Endothelial cell of umbilical vein (primary cell): ENCODE measurements around the gene MICAL3. TPM values are rescaled to one million over a fixed set of nuclear protein-coding genes. Genes with fewer than 3 reads are reported as not detected.

ENCODE experiments used
- BruUV-seq: library from RNA; stranded (reverse); fragments of 400-500 nt; replicated peaks from 2 replicates; lab custom pipeline; 2021; lab: Mats Ljungman, UMichigan
- CTCF ChIA-PET: fragments of 300-600, 350-600 bp; sonication (Branson Sonifier 250); formaldehyde crosslinking; loops from one replicate; lab custom pipeline; 2021; ENCODE audit warnings: antibody characterized with exemption, inconsistent platforms; lab: Charles Lee
- POLR2A ChIA-PET: fragments of 300-600, 350-600 bp; sonication (Branson Sonifier 250); formaldehyde crosslinking; loops from one replicate; lab custom pipeline; 2021; ENCODE audit warnings: antibody characterized with exemption, inconsistent platforms; lab: Charles Lee
- DNase-seq: peaks from one replicate; pipeline ENCODE4 v3.0.0-alpha.2; 2011; ENCODE audit warnings: low read depth, low spot score
- FAIRE-seq: peaks from 2 replicates; lab custom pipeline; 2011; peaks lifted over from hg19 to GRCh38; lab: Jason Lieb, UNC
- H2AFZ ChIP-seq: 2 replicates; pipeline ENCODE4 v1.6.0; 2012; ENCODE audit warnings: low read depth, low read length, control low read depth, inconsistent platforms
- H3K27ac ChIP-seq: 2 replicates; pipeline ENCODE4 v1.5.1; 2011; ENCODE audit warnings: low read depth, mild to moderate bottlenecking, control low read depth, low read length, moderate library complexity; ENCODE audit not compliant: insufficient read depth
- H3K27me3 ChIP-seq, 2 experiments: 2 replicates each; pipeline versions ENCODE4 v1.6.0 to v1.6.1; 2011; ENCODE audit warnings: low read length in 2 of 2, mixed read lengths in 1 of 2; ENCODE audit not compliant: control insufficient read depth in 2 of 2, insufficient read depth in 2 of 2
- H3K36me3 ChIP-seq, 2 experiments: 2 replicates in 1 of 2; 3 replicates in 1 of 2; pipeline ENCODE4 v1.5.1; 2011; ENCODE audit warnings: low read length in 2 of 2, mild to moderate bottlenecking in 1 of 2, moderate library complexity in 1 of 2; ENCODE audit not compliant: control insufficient read depth in 2 of 2, insufficient read depth in 2 of 2; ENCODE audit errors: extremely low read depth in 1 of 2
- H3K4me1 ChIP-seq: 3 replicates; pipeline ENCODE4 v1.5.1; 2011; ENCODE audit warnings: mild to moderate bottlenecking, low read length; ENCODE audit not compliant: control insufficient read depth, insufficient read depth; ENCODE audit errors: extremely low read depth
- H3K4me2 ChIP-seq: 2 replicates; pipeline ENCODE4 v1.6.1; 2011; ENCODE audit warnings: low read length, control low read depth, mixed read lengths; ENCODE audit not compliant: insufficient read depth
- H3K4me3 ChIP-seq, 3 experiments: fragments of 200-600 bp in 1 of 3; sonication (generic), shearing (Covaris generic) in 1 of 3; replicated peaks in 1 of 3; 2 replicates each; pipeline ENCODE4 v1.5.1; 2011 to 2016; ENCODE audit warnings: control low read depth in 3 of 3, low read length in 3 of 3, mild to moderate bottlenecking in 2 of 3, inconsistent platforms in 1 of 3, low read depth in 1 of 3, moderate library complexity in 1 of 3; ENCODE audit not compliant: insufficient read depth in 1 of 3
- H3K79me2 ChIP-seq: 2 replicates; pipeline ENCODE4 v1.6.0; 2012; ENCODE audit warnings: low read length, inconsistent platforms; ENCODE audit not compliant: control insufficient read depth, insufficient read depth
- H3K9ac ChIP-seq: replicated peaks from 2 replicates; pipeline ENCODE3; 2011; ENCODE audit warnings: low read length, control low read depth; ENCODE audit not compliant: insufficient read depth; ENCODE audit errors: extremely low read depth
- H3K9me1 ChIP-seq: replicated peaks from 3 replicates; pipeline ENCODE4 v1.6.0; 2011; ENCODE audit warnings: mild to moderate bottlenecking, low read length; ENCODE audit not compliant: control insufficient read depth, insufficient read depth; ENCODE audit errors: extremely low read depth
- H3K9me3 ChIP-seq: replicated peaks from 2 replicates; pipeline ENCODE4 v1.5.1; 2012; ENCODE audit warnings: low read length, inconsistent platforms; ENCODE audit not compliant: control insufficient read depth, insufficient read depth
- H4K20me1 ChIP-seq: replicated peaks from 2 replicates; pipeline ENCODE3; 2011; ENCODE audit warnings: mild to moderate bottlenecking, low read length; ENCODE audit not compliant: control insufficient read depth, insufficient read depth; ENCODE audit errors: extremely low read depth
- EZH2 ChIP-seq: IDR thresholded peaks from 2 replicates; pipeline ENCODE4 v1.6.1; 2012; ENCODE audit warnings: borderline replicate concordance, low read depth, mild to moderate bottlenecking, moderate library complexity, low read length, inconsistent platforms; ENCODE audit not compliant: severe bottlenecking
- FOS ChIP-seq: IDR thresholded peaks from 2 replicates; pipeline ENCODE4 v1.6.1; 2011; ENCODE audit warnings: mild to moderate bottlenecking, low read length, moderate library complexity, borderline replicate concordance; ENCODE audit not compliant: insufficient read depth
- GATA2 ChIP-seq: IDR thresholded peaks from 2 replicates; pipeline ENCODE4 v1.7.0; 2011; ENCODE audit warnings: low read depth, mild to moderate bottlenecking, moderate library complexity, mixed read lengths, low read length; ENCODE audit not compliant: insufficient read length, insufficient read depth
- JUN ChIP-seq: IDR thresholded peaks from 2 replicates; pipeline ENCODE4 v1.6.1; 2011; ENCODE audit warnings: borderline replicate concordance, low read depth; ENCODE audit not compliant: insufficient read length, insufficient read depth
- MAX ChIP-seq: IDR thresholded peaks from 2 replicates; pipeline ENCODE4 v1.6.1; 2011; ENCODE audit not compliant: insufficient read depth, insufficient read length
- MYC ChIP-seq: IDR thresholded peaks from one replicate; pipeline ENCODE4 v1.6.1; 2011; ENCODE audit warnings: mild to moderate bottlenecking, low read depth, low read length
- POLR2A ChIP-seq: IDR thresholded peaks from 2 replicates; pipeline ENCODE4 v1.6.1; 2012; ENCODE audit warnings: low read depth, mild to moderate bottlenecking, control low read depth, low read length
- POLR2AphosphoS5 ChIP-seq: IDR thresholded peaks from 2 replicates; pipeline ENCODE4 v1.6.1; 2012; ENCODE audit warnings: low read depth, mild to moderate bottlenecking, control low read depth, low read length, moderate library complexity; ENCODE audit not compliant: insufficient read depth
- dilution Hi-C: fragments of 300-500 bp; cut with MboI; formaldehyde crosslinking; loops from one replicate; pipeline ENCODE4 v1.15.0; 2019; ENCODE audit warnings: low sequenced_read_pairs; ENCODE audit not compliant: extremely low pct_ligation_motif_present
- intact Hi-C: fragments of 100-400 bp; cut with micrococcal nuclease; formaldehyde crosslinking; loops from one replicate; pipeline ENCODE4 v1.10.0; 2022
- polyA plus RNA-seq, 4 experiments: library from polyadenylated mRNA; depleted of rRNA in 3 of 4; stranded (reverse) in 3 of 4; unstranded in 1 of 4; fragments of >200 nt; gene quantifications; 2 replicates each; pipeline versions ENCODE4 v1.2.1 to v1.2.3, GENCODE V29; 2011 to 2012; ENCODE audit warnings: missing spikeins in 1 of 4
- total RNA-seq: library from RNA; stranded (reverse); gene quantifications from 2 replicates; pipeline ENCODE4 v1.2.3, GENCODE V29; 2021
- TF ChIP-seq, protein P1 (sequence below), 2 donors: IDR thresholded peaks; 1 replicate in 1 of 2; 2 replicates in 1 of 2; pipeline ENCODE4 v1.5.1; 2011; ENCODE audit warnings: low read length in 2 of 2, mild to moderate bottlenecking in 2 of 2, moderate library complexity in 2 of 2, control low read depth in 1 of 2, inconsistent platforms in 1 of 2, low read depth in 1 of 2; ENCODE audit not compliant: insufficient read depth in 1 of 2; ENCODE audit errors: extremely low read depth in 1 of 2

Gene MICAL3
- total and polyA plus RNA-seq, 2 donors (not counting 3 experiments of a cell fraction or from before 2014, with no cell fraction given) = 14.5 to 63.7 TPM

- H3K4me2 ChIP-seq = no peak overlapping the region
- dilution Hi-C loops = no loop called here
- CTCF ChIA-PET = interaction anchor here (0.9 to 1.3 kb wide), 3 partner anchors 8 to 238 kb away, joined by 3 to 6 read pairs (median 4); no protein-coding TSS in a partner anchor
Measured at GRCh38 chr22:17838180-17838865, 186.0 kb downstream of the MICAL3 start.

More at GRCh38 chr22:17838180-17838865, 186.0 kb downstream of the MICAL3 start:
- Histone ChIP-seq H3K4me1 (no peaks in the 10 kb centered on the region), H3K36me3 (peaks cover 0 to 11% of the 10 kb centered on the region in 2 experiments), H2AFZ (no peak overlapping the region), H3K27ac (no peak overlapping the region), H3K27me3 (no peaks in the 10 kb centered on the region), H3K9me1 (no peaks in the 10 kb centered on the region), H3K9me3 (no peaks in the 10 kb centered on the region), H3K4me3 (no peak overlapping the region), H3K79me2 (no peaks in the 10 kb centered on the region), H4K20me1 (no peaks in the 10 kb centered on the region), H3K9ac (no peak overlapping the region)
- FAIRE-seq (no peak), DNase-seq (no peak)
- TF ChIP-seq POLR2AphosphoS5 (no peak), POLR2A (no peak), FOS (no peak), MYC (no peak), EZH2 (no peak), MAX (no peak), GATA2 (no peak), JUN (no peak)
- TF ChIP-seq, protein P1, sequence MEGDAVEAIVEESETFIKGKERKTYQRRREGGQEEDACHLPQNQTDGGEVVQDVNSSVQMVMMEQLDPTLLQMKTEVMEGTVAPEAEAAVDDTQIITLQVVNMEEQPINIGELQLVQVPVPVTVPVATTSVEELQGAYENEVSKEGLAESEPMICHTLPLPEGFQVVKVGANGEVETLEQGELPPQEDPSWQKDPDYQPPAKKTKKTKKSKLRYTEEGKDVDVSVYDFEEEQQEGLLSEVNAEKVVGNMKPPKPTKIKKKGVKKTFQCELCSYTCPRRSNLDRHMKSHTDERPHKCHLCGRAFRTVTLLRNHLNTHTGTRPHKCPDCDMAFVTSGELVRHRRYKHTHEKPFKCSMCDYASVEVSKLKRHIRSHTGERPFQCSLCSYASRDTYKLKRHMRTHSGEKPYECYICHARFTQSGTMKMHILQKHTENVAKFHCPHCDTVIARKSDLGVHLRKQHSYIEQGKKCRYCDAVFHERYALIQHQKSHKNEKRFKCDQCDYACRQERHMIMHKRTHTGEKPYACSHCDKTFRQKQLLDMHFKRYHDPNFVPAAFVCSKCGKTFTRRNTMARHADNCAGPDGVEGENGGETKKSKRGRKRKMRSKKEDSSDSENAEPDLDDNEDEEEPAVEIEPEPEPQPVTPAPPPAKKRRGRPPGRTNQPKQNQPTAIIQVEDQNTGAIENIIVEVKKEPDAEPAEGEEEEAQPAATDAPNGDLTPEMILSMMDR (IDR thresholded peaks at IDR 0.05; ENCODE audit: extremely low read depth in 1 of 2, insufficient read depth in 1 of 2, low read depth in 1 of 2, low read length in 2 of 2) = no peak
- BruUV-seq = no TSS peak
- intact Hi-C loops = no loop called here
- POLR2A ChIA-PET = no interaction called here
